T-helper 1 cell treated with Interleukin-12 subunit alpha and Interleukin-12 subunit beta and Interleukin-4 antibody, amounts not matched to agents 30 μg/mL and 1 μg/mL, for 36 hours (primary cell): ENCODE data around the gene PDE2A.

Source experiments
- H3K27ac Mint-ChIP-seq: one replicate; pipeline ENCODE4 v1.8.0; 2021; ENCODE audit warnings: mild to moderate bottlenecking, mixed read lengths
- H3K27me3 Mint-ChIP-seq: one replicate; pipeline ENCODE4 v1.8.0; 2021; ENCODE audit warnings: low read depth, mixed read lengths
- H3K36me3 Mint-ChIP-seq: one replicate; pipeline ENCODE4 v1.8.0; 2021; ENCODE audit warnings: low read depth, mixed read lengths
- H3K4me1 Mint-ChIP-seq: one replicate; pipeline ENCODE4 v1.8.0; 2021; ENCODE audit warnings: low read depth, mixed read lengths
- H3K4me3 Mint-ChIP-seq: one replicate; pipeline ENCODE4 v1.8.0; 2021; ENCODE audit warnings: mild to moderate bottlenecking, moderate library complexity, mixed read lengths
- H3K9me3 Mint-ChIP-seq: one replicate; pipeline ENCODE4 v1.8.0; 2021; ENCODE audit warnings: mixed read lengths

The PDE2A gene

GRCh38 chr11:72647882-72648281 is 26.3 kb downstream of the PDE2A start:
- no peaks in the 10 kb centered on the region for H3K9me3 Mint-ChIP-seq
- no peaks in the 10 kb centered on the region for H3K36me3 Mint-ChIP-seq
- H3K27ac Mint-ChIP-seq: no peak overlapping the region
- peaks cover 2% of the 10 kb centered on the region for H3K4me1 Mint-ChIP-seq
- H3K4me3 Mint-ChIP-seq: no peak overlapping the region
- H3K27me3 Mint-ChIP-seq: peaks cover 15% of the 10 kb centered on the region

GRCh38 chr11:72646472-72646871 is 27.8 kb downstream of the PDE2A start:
- peaks cover 2% of the 10 kb centered on the region for H3K4me1 Mint-ChIP-seq

GRCh38 chr11:72646024-72646423 is 28.2 kb downstream of the PDE2A start:
- Mint-ChIP-seq H3K4me1 (peaks cover 2% of the 10 kb centered on the region), H3K4me3 (no peak overlapping the region)

More at GRCh38 chr11:72646472-72646871, 27.8 kb downstream of the PDE2A start:
- no peak overlapping the region for H3K27ac Mint-ChIP-seq
- H3K27me3 Mint-ChIP-seq: peaks cover 15% of the 10 kb centered on the region
- no peaks in the 10 kb centered on the region for H3K9me3 Mint-ChIP-seq
- H3K36me3 Mint-ChIP-seq: no peaks in the 10 kb centered on the region
- H3K4me3 Mint-ChIP-seq: no peak overlapping the region

GRCh38 chr11:72643547-72643946 is 30.7 kb downstream of the PDE2A start:
- peaks cover 2% of the 10 kb centered on the region for H3K4me1 Mint-ChIP-seq
- no peak overlapping the region for H3K27ac Mint-ChIP-seq
- peaks cover 15% of the 10 kb centered on the region for H3K27me3 Mint-ChIP-seq
- H3K9me3 Mint-ChIP-seq: no peaks in the 10 kb centered on the region
- peak overlapping the region; percentile 52 for H3K4me3 Mint-ChIP-seq
- no peaks in the 10 kb centered on the region for H3K36me3 Mint-ChIP-seq

More at GRCh38 chr11:72646024-72646423, 28.2 kb downstream of the PDE2A start:
- no peak overlapping the region for H3K27ac Mint-ChIP-seq
- H3K27me3 Mint-ChIP-seq: peaks cover 15% of the 10 kb centered on the region
- no peaks in the 10 kb centered on the region for H3K36me3 Mint-ChIP-seq
- no peaks in the 10 kb centered on the region for H3K9me3 Mint-ChIP-seq

DNA sequence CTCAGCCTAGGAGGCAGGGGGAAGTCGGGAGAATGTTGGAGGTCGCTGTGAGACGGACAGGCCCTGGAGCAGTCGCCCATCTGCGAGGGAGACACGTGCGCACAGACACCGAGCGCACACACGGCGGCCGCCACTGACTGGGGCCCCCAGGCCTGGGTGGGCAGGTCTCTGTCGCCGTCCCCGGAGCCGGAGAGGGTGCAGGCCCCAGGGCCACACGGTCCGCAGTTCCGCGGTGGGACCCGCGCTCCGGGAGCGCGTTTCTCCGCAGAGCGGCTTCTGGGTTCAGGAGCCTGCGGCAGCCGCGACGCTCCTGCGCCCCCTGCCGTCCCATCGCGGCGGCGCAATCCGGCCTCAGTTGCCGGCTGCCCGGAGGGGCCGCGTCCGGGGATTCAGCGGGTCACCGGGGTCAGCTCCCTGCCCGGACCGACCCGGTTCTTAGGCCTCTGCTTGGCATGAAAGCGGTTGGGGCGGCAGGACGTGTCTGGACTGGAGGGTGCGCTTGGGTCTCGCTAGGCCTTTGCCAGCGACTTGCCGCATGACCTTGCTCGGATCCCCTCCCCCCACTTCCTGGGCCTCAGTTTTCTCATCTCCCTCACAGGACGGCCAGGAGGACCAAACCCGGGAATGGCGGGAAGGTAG is 31.2 kb downstream of the PDE2A start:
- H3K36me3 Mint-ChIP-seq: no peaks in the 10 kb centered on the region
- H3K9me3 Mint-ChIP-seq: no peaks in the 10 kb centered on the region
- H3K27ac Mint-ChIP-seq: no peak overlapping the region
- H3K4me1 Mint-ChIP-seq: peaks cover 2% of the 10 kb centered on the region
- H3K4me3 Mint-ChIP-seq: no peak overlapping the region
- H3K27me3 Mint-ChIP-seq: peaks cover 15% of the 10 kb centered on the region

GRCh38 chr11:72642043-72642883 is 32.0 kb downstream of the PDE2A start:
- H3K9me3 Mint-ChIP-seq: no peaks in the 10 kb centered on the region
- H3K4me3 Mint-ChIP-seq: no peak overlapping the region
- no peaks in the 10 kb centered on the region for H3K36me3 Mint-ChIP-seq
- no peak overlapping the region for H3K27ac Mint-ChIP-seq
- H3K4me1 Mint-ChIP-seq: peaks cover 2% of the 10 kb centered on the region
- peaks cover 18% of the 10 kb centered on the region for H3K27me3 Mint-ChIP-seq

- H3K27me3 Mint-ChIP-seq: peaks cover 18% of the 10 kb centered on the region
- no peak overlapping the region for H3K27ac Mint-ChIP-seq
- H3K4me3 Mint-ChIP-seq: no peak overlapping the region
- H3K4me1 Mint-ChIP-seq: peaks cover 2% of the 10 kb centered on the region
- H3K9me3 Mint-ChIP-seq: no peaks in the 10 kb centered on the region
- H3K36me3 Mint-ChIP-seq: no peaks in the 10 kb centered on the region
These were observed 32.6 kb downstream of the PDE2A start for GRCh38 chr11:72641522-72642042.

DNA sequence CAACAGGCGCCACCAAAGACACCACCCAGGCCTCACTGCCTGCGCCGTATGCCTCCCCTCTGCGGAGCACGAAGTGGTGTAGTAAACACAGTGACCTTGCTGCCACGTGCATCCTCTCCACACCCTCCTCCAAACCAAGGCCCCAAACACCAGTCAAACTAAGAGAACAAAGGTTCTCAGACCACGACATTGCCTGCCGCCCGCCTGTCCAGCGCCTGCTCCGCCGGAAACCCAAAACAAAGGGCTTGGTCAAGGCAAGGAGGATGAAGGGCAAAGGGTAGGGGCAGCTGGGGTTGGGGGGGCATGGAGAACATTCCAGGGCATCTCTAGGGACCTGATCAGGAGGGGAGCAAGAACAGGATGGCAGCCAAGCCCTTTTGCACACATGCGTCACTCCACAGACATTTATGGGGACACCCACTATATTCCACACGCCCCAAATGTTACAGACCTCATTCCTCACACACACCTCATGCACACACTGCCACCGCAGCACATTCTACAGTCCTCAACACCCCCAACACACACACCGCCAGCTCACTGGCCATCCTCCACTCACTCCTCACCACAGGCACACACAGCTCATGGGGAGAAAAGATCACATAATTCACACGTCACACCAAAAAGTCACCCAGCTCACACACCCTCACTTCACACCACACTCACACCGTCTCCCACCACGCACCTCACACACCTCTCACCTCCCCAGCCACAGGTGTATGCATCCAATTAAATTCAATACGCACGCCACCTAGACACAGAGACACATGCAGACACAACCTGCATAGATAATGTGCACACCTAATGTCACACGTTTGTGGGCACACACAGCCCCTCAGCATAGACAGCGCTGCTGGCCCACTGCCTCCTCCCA is 34.5 kb downstream of the PDE2A start:
- Mint-ChIP-seq H3K36me3 (no peaks in the 10 kb centered on the region), H3K9me3 (no peaks in the 10 kb centered on the region), H3K4me1 (peaks cover 2% of the 10 kb centered on the region), H3K27ac (no peak overlapping the region), H3K4me3 (no peak overlapping the region), H3K27me3 (peaks cover 13% of the 10 kb centered on the region)

GRCh38 chr11:72637926-72638325 is 36.3 kb downstream of the PDE2A start:
- H3K9me3 Mint-ChIP-seq: no peaks in the 10 kb centered on the region
- no peaks in the 10 kb centered on the region for H3K36me3 Mint-ChIP-seq
- H3K27me3 Mint-ChIP-seq: peaks cover 3% of the 10 kb centered on the region
- no peak overlapping the region for H3K27ac Mint-ChIP-seq
- H3K4me3 Mint-ChIP-seq: no peak overlapping the region
- no peaks in the 10 kb centered on the region for H3K4me1 Mint-ChIP-seq

DNA sequence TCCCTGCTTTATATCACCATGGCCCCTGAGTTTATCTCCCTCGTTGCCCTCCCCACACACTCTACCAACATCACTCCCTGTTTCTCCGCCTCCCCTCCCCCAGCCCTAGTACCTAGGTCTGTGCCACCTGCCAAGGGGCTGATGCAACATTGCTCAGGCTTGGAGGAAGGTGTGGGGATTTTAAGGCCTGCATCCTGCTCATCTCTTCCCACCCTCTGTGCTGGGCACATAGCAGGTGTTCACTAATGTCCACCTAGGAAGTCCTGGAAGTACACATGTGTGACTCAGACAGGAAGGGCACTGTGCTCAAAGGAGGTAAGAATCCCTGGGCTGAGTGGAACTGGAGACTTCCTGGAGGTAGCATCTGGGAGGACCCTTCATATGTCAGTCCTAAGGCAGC is 37.0 kb downstream of the PDE2A start:
- Mint-ChIP-seq H3K4me3 (no peak overlapping the region), H3K27me3 (peaks cover 3% of the 10 kb centered on the region), H3K4me1 (no peaks in the 10 kb centered on the region), H3K36me3 (no peaks in the 10 kb centered on the region), H3K9me3 (no peaks in the 10 kb centered on the region), H3K27ac (no peak overlapping the region)

DNA sequence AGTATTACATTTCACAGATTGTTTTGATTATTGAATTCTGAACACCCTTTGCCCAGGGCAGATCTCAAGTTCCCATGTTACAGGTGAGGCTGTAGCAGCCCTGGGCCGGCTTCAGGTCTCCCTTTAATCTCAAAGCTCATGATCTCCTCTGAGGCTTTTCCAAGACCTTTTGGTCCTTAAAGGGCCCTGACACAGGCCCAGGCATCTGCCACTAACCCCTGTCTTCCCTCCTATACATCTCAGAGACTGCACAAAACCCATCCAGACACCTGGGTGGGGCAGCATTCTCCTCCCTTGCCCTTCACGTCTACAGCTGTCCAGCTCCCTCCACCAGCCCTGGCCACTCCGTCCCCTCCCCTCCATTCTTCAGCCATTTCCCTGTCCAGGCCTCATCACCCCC is 37.8 kb downstream of the PDE2A start:
- peaks cover 3% of the 10 kb centered on the region for H3K27me3 Mint-ChIP-seq
- H3K4me3 Mint-ChIP-seq: no peak overlapping the region
- no peaks in the 10 kb centered on the region for H3K36me3 Mint-ChIP-seq
- H3K9me3 Mint-ChIP-seq: no peaks in the 10 kb centered on the region
- no peaks in the 10 kb centered on the region for H3K4me1 Mint-ChIP-seq
- H3K27ac Mint-ChIP-seq: no peak overlapping the region

DNA sequence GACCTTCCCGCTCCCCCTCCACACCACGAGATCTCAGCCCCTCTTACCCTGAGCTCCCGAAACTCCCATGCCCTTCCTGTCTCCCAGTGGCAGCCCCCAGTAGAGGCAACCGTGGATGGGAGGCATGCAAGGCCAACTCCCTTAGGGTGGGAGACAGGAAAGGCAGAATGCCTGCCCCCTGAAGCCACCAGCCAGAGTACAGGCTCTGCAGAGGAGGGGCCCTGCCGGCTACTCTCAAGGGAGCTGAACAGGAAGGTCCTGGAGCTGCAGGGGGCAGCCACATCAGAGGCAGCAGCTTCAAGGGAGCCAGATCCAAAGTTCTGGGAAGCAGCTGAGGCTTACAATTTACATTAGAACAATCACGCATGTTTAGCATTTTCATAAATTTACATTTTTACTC is 38.3 kb downstream of the PDE2A start:
- Mint-ChIP-seq H3K36me3 (no peaks in the 10 kb centered on the region), H3K27ac (no peak overlapping the region), H3K9me3 (no peaks in the 10 kb centered on the region), H3K4me1 (no peaks in the 10 kb centered on the region), H3K27me3 (peaks cover 3% of the 10 kb centered on the region), H3K4me3 (no peak overlapping the region)

GRCh38 chr11:72635309-72635915 is 38.8 kb downstream of the PDE2A start:
- H3K36me3 Mint-ChIP-seq: no peaks in the 10 kb centered on the region
- H3K4me3 Mint-ChIP-seq: no peak overlapping the region
- H3K4me1 Mint-ChIP-seq: no peaks in the 10 kb centered on the region
- H3K9me3 Mint-ChIP-seq: no peaks in the 10 kb centered on the region
- no peak overlapping the region for H3K27ac Mint-ChIP-seq
- peaks cover 4% of the 10 kb centered on the region for H3K27me3 Mint-ChIP-seq

- H3K4me1 Mint-ChIP-seq: no peaks in the 10 kb centered on the region
- no peaks in the 10 kb centered on the region for H3K36me3 Mint-ChIP-seq
- H3K9me3 Mint-ChIP-seq: no peaks in the 10 kb centered on the region
- H3K27me3 Mint-ChIP-seq: peaks cover 9% of the 10 kb centered on the region
- H3K27ac Mint-ChIP-seq: no peak overlapping the region
- no peak overlapping the region for H3K4me3 Mint-ChIP-seq
These were observed 39.6 kb downstream of the PDE2A start for GRCh38 chr11:72634472-72635095.
